Natural killer cell treated with Interleukin-12 subunit alpha and Interleukin-12 subunit beta and Interleukin-15 and Interleukin-18, amount 100 ng/mL, for 72 hours (primary cell): ENCODE measurements around the gene EPHA4. TPM values are rescaled to one million over a fixed set of nuclear protein-coding genes. Genes with fewer than 3 reads are reported as not detected.

Source experiments
- ATAC-seq, 2 donors: fragments of 150-1000 bp; cut with Tn5 transposase in 1 of 2; sonication (Bioruptor Pico), chemical (Tn5 transposase) in 1 of 2; 2 replicates each; pipeline ENCODE4 v1.10.0; 2021
- DNase-seq: peaks from one replicate; pipeline ENCODE4 v3.0.0; 2022; ENCODE audit warnings: low spot score
- H3K27ac Mint-ChIP-seq, 2 donors: 1 replicate in 1 of 2; 2 replicates in 1 of 2; pipeline ENCODE4 v1.8.0; 2022; ENCODE audit warnings: mixed read lengths in 2 of 2, mild to moderate bottlenecking in 1 of 2, moderate library complexity in 1 of 2
- H3K27me3 Mint-ChIP-seq, 2 donors: 1 replicate in 1 of 2; 2 replicates in 1 of 2; pipeline ENCODE4 v1.8.0; 2022; ENCODE audit warnings: mixed read lengths in 2 of 2
- H3K36me3 Mint-ChIP-seq: one replicate; pipeline ENCODE4 v1.8.0; 2022; ENCODE audit warnings: mixed read lengths
- H3K4me1 Mint-ChIP-seq, 2 donors: 1 replicate in 1 of 2; 2 replicates in 1 of 2; pipeline ENCODE4 v1.8.0; 2022; ENCODE audit warnings: low read depth in 2 of 2, mixed read lengths in 2 of 2, mild to moderate bottlenecking in 1 of 2
- H3K4me3 Mint-ChIP-seq: one replicate; pipeline ENCODE4 v1.8.0; 2022; ENCODE audit warnings: mixed read lengths
- H3K9me3 Mint-ChIP-seq: 2 replicates; pipeline ENCODE4 v1.8.0; 2022; ENCODE audit warnings: mixed read lengths
- total RNA-seq, 2 donors: library from RNA; stranded (reverse); gene quantifications; one replicate each; pipeline ENCODE4 v1.2.3, GENCODE V29; 2022

EPHA4 gene
- total RNA-seq, 2 donors from 2014 or later = 9.7 to 20.7 TPM

GRCh38 chr2:221458578-221458977, 113.5 kb downstream of the EPHA4 start:
- Mint-ChIP-seq H3K9me3 (no peaks in the 10 kb centered on the region), H3K36me3 (no peaks in the 10 kb centered on the region), H3K27me3 (peaks cover 2 to 9% of the 10 kb centered on the region in 2 donors), H3K27ac (no peak overlapping the region), H3K4me3 (no peak overlapping the region), H3K4me1 (peaks cover 10 to 16% of the 10 kb centered on the region in 2 donors)
- DNase-seq = no peak
- no peak for ATAC-seq

- H3K9me3 Mint-ChIP-seq = no peaks in the 10 kb centered on the region
- no peak overlapping the region for H3K4me3 Mint-ChIP-seq
- DNase-seq = no peak
- ATAC-seq = no peak
- H3K4me1 Mint-ChIP-seq = peaks cover 0 to 5% of the 10 kb centered on the region in 2 donors
- H3K27ac Mint-ChIP-seq = no peak overlapping the region
- no peaks in the 10 kb centered on the region for H3K36me3 Mint-ChIP-seq
- peaks cover 2 to 9% of the 10 kb centered on the region in 2 donors for H3K27me3 Mint-ChIP-seq
Measured at GRCh38 chr2:221455214-221455613, 116.9 kb downstream of the EPHA4 start.

DNA sequence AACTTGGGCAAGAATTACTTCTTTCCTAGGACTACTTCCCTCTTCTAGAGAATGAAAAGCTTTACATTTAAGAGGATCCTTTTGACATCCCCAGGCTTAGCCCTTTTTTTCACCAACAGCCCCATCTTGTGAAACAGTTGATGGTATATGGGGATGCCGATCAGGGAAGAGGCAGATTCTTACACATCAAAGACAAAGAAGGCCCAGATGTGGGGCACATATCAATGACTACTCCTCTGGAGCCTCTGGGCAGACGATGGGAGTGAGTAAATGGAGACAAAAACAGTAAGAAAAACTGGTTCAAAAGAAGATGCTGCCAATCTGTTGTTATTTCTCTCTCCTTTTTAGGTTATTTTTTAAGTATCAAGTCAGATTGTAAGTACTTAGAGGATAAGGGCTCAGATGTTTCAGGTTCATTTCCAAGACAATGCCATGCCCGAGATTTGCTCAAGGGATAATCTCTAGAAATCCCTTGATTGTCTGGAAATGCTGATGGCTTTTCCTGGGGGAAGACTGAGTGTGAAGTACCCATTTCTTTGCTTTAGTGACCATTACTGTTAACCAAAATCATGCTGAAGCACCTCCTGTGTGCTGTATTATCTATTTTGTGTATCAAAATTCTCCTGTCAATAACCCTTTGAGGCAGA, 117.5 kb downstream of the EPHA4 start:
- DNase-seq (no peak), ATAC-seq (no peak)
- no peaks in the 10 kb centered on the region for H3K36me3 Mint-ChIP-seq
- H3K4me1 Mint-ChIP-seq = peaks cover 0 to 5% of the 10 kb centered on the region in 2 donors
- H3K9me3 Mint-ChIP-seq = no peaks in the 10 kb centered on the region
- peaks cover 0 to 6% of the 10 kb centered on the region in 2 donors for H3K27me3 Mint-ChIP-seq
- no peak overlapping the region for H3K4me3 Mint-ChIP-seq
- no peak overlapping the region for H3K27ac Mint-ChIP-seq

DNA sequence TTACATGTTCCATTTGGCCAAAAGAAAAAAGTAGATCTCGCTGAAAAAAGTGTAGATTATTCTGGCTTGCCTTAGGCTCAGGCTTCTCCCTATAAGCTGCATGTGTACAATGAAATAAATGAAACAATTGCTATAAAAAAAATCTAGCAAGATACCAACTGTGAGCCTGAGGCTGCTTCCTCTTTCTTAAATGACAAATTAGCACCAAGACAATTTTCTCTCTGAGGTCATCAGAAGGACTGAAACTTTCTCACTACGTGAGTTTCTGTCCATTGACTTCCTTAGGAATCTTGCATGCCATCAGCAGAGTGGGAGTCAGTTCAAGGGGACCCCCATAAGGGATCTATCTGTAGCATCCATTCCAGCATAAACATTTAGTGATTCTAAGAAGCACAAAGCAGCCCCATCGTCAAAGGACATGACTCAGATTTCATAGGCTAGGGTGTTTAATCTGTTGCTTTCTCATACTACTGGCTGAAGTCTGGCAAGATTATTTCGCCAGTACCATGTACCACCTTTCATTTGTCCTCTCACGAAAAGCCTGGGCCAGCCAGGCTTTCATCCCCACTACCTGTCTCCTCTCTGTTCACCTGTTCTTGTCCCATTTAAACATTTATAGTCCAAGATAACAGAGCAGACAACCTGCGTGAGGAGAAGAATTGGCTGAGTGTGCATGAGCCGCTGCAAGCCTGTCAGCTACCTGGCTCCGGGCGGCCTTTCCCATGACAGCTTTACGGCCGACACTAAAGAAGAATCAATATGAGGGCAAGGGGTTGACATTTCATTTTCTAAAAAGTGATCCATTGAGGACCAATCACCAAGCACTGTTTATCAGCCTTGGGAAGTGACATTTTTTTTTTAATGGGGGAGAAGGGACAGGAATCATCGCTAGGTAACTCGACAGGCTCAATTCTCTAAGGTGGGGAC, 120.0 kb downstream of the EPHA4 start:
- Mint-ChIP-seq H3K36me3 (no peaks in the 10 kb centered on the region), H3K4me3 (no peak overlapping the region)

DNA sequence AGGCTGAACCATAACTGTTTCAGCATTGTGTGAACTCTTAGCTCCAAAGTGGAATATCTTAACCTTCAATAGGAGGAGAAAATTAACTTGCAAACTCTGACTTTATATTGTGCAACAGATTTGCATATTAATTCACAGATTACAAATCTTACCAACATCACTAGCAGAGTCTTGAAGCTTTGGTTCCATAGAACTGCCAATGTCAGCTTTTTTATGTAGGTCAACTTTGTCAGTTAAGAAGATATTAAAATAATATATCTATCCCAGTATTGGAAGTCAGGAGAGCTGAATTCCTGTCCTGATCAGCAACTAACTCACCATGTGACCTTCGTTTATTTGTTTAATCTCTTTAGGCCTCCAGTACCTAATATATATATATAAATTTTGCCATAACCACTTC, 121.8 kb downstream of the EPHA4 start:
- H3K4me1 Mint-ChIP-seq = peaks cover 0 to 3% of the 10 kb centered on the region in 2 donors
- H3K27ac Mint-ChIP-seq = no peak overlapping the region

More for the DNA sequence above, 120.0 kb downstream of the EPHA4 start:
- Mint-ChIP-seq H3K9me3 (no peaks in the 10 kb centered on the region), H3K27me3 (no peaks in the 10 kb centered on the region), H3K27ac (no peak overlapping the region), H3K4me1 (peaks cover 0 to 8% of the 10 kb centered on the region in 2 donors)
- DNase-seq (no peak), ATAC-seq (no peak)

DNA sequence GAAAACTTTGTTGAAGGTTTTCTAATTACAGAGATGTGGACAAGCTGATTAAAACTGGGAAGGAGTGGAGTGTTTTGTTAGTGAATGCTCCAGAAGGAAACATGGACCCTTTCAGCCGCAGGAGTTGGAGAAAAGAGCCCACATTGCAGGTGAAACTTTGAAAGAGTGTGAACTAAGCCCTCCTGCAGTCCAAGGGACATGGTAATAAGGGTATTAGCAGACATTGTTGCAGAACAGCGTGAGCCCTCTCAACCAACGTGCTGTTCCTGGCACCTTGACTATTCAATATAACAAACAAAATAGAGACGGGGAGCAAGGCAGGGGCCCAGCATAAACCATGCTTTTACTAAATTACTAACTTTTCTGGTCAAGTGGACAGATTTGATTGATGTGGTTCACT, 122.7 kb downstream of the EPHA4 start:
- no peaks in the 10 kb centered on the region for H3K9me3 Mint-ChIP-seq
- DNase-seq (no peak), ATAC-seq (no peak)
- H3K27ac Mint-ChIP-seq = no peak overlapping the region
- no peaks in the 10 kb centered on the region for H3K27me3 Mint-ChIP-seq
- H3K4me3 Mint-ChIP-seq = no peak overlapping the region
- peaks cover 0 to 3% of the 10 kb centered on the region in 2 donors for H3K4me1 Mint-ChIP-seq
- no peaks in the 10 kb centered on the region for H3K36me3 Mint-ChIP-seq

More for the DNA sequence above, 121.8 kb downstream of the EPHA4 start:
- no peaks in the 10 kb centered on the region for H3K36me3 Mint-ChIP-seq
- H3K4me3 Mint-ChIP-seq = no peak overlapping the region
- H3K27me3 Mint-ChIP-seq = no peaks in the 10 kb centered on the region
- H3K9me3 Mint-ChIP-seq = no peaks in the 10 kb centered on the region
- ATAC-seq (no peak), DNase-seq (no peak)

- peak overlapping the region in 1 of 2 donors; percentile 70 for H3K27ac Mint-ChIP-seq
- H3K4me3 Mint-ChIP-seq = no peak overlapping the region
- no peaks in the 10 kb centered on the region for H3K27me3 Mint-ChIP-seq
- DNase-seq (no peak), ATAC-seq (no peak)
- peaks cover 0 to 3% of the 10 kb centered on the region in 2 donors for H3K4me1 Mint-ChIP-seq
- no peaks in the 10 kb centered on the region for H3K9me3 Mint-ChIP-seq
- no peaks in the 10 kb centered on the region for H3K36me3 Mint-ChIP-seq
Measured at GRCh38 chr2:221448844-221449390, 123.2 kb downstream of the EPHA4 start.

GRCh38 chr2:221448057-221448843, 123.9 kb downstream of the EPHA4 start:
- Mint-ChIP-seq H3K36me3 (no peaks in the 10 kb centered on the region), H3K27ac (peak overlapping the region in 1 of 2 donors; percentile 70), H3K4me3 (no peak overlapping the region), H3K9me3 (no peaks in the 10 kb centered on the region), H3K27me3 (no peaks in the 10 kb centered on the region), H3K4me1 (peaks cover 0 to 3% of the 10 kb centered on the region in 2 donors)
- DNase-seq (no peak), ATAC-seq (no peak)

GRCh38 chr2:221447310-221447709, 124.8 kb downstream of the EPHA4 start:
- H3K4me1 Mint-ChIP-seq = peaks cover 0 to 3% of the 10 kb centered on the region in 2 donors
- H3K27me3 Mint-ChIP-seq = no peaks in the 10 kb centered on the region
- ATAC-seq (no peak), DNase-seq (no peak)
- H3K4me3 Mint-ChIP-seq = no peak overlapping the region
- no peak overlapping the region for H3K27ac Mint-ChIP-seq
- H3K36me3 Mint-ChIP-seq = no peaks in the 10 kb centered on the region
- H3K9me3 Mint-ChIP-seq = no peaks in the 10 kb centered on the region

GRCh38 chr2:221446140-221446539, 126.0 kb downstream of the EPHA4 start:
- H3K9me3 Mint-ChIP-seq = no peaks in the 10 kb centered on the region
- no peaks in the 10 kb centered on the region for H3K36me3 Mint-ChIP-seq
- H3K27ac Mint-ChIP-seq = no peak overlapping the region
- H3K4me1 Mint-ChIP-seq = peaks cover 0 to 3% of the 10 kb centered on the region in 2 donors
- no peaks in the 10 kb centered on the region for H3K27me3 Mint-ChIP-seq
- DNase-seq (no peak), ATAC-seq (no peak)
- H3K4me3 Mint-ChIP-seq = no peak overlapping the region

DNA sequence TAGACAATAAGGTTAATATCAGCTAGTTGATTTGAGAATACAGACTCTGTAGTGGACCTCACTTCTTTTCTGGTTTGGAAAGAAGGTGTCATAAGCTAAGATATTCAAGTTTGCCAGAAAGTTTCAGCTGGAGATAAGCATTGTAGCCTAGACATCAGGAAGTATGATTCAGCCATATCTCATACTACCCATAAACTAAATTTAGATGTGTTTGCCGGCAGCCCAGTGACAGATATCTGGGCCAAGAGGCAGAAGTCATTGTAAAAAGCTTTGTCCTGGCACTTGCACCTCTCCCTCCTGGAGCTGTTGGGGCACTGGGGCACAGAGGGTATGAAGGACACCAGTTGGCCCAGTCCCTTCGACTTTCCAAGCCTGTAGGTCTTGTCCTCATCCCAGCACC, 128.0 kb downstream of the EPHA4 start:
- H3K4me3 Mint-ChIP-seq = no peak overlapping the region
- H3K27ac Mint-ChIP-seq = no peak overlapping the region
- peaks cover 0 to 3% of the 10 kb centered on the region in 2 donors for H3K4me1 Mint-ChIP-seq
- DNase-seq (no peak), ATAC-seq (no peak)
- H3K27me3 Mint-ChIP-seq = no peaks in the 10 kb centered on the region
- no peaks in the 10 kb centered on the region for H3K9me3 Mint-ChIP-seq
- H3K36me3 Mint-ChIP-seq = no peaks in the 10 kb centered on the region

- DNase-seq = no peak
- no peaks in the 10 kb centered on the region for H3K36me3 Mint-ChIP-seq
- H3K4me3 Mint-ChIP-seq = no peak overlapping the region
- H3K4me1 Mint-ChIP-seq = peaks cover 0 to 2% of the 10 kb centered on the region in 2 donors
- no peaks in the 10 kb centered on the region for H3K9me3 Mint-ChIP-seq
- H3K27me3 Mint-ChIP-seq = no peaks in the 10 kb centered on the region
- no peak overlapping the region for H3K27ac Mint-ChIP-seq
- ATAC-seq = no peak
Measured at GRCh38 chr2:221443645-221444044, 128.5 kb downstream of the EPHA4 start.

DNA sequence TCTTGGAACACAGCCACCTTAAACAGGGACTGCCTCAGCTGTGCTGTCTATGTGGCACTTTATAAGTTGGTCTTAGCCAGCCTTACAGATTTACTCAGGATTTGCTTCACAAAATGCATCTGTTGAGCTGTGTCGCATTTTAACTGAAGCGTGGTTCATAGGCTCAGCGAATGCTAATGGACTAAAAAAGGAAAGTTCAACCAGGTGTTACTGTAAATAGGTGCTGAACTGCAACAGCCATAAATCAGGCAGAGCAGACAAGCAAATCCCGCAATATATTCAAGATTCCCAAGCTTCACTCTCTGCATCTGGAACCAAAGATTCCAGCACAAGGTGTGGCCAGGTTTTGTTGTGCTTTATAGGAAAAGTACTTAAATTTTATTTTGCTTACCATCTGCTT, 130.0 kb downstream of the EPHA4 start:
- no peak overlapping the region for H3K27ac Mint-ChIP-seq
- no peaks in the 10 kb centered on the region for H3K27me3 Mint-ChIP-seq
- H3K4me1 Mint-ChIP-seq = no peaks in the 10 kb centered on the region
- H3K36me3 Mint-ChIP-seq = no peaks in the 10 kb centered on the region
- DNase-seq (no peak), ATAC-seq (no peak)
- H3K9me3 Mint-ChIP-seq = no peaks in the 10 kb centered on the region
- H3K4me3 Mint-ChIP-seq = no peak overlapping the region
